Measurements from ENCODE around the gene SSC5D.

The SSC5D gene

GRCh38 chr19:55536951-55537740 lies 48.9 kb downstream of the SSC5D start, which contains the start of gene SBK2:
SBK2 (minus strand) TSS chr19:55537133; CDS start chr19:55536294, 839 bp downstream.
- no peak for DNase-seq (ENCODE audit: low read depth)

GRCh38 chr19:55537741-55538111 lies 49.5 kb downstream of the SSC5D start:
- DNase-seq (ENCODE audit: low read depth): no peak

- DNase-seq (ENCODE audit: low read depth): no peak
Measured at GRCh38 chr19:55538132-55538531, 49.9 kb downstream of the SSC5D start.

GRCh38 chr19:55539090-55539984 lies 51.1 kb downstream of the SSC5D start:
- no peak for DNase-seq (ENCODE audit: low read depth)

GRCh38 chr19:55540619-55541018 lies 52.4 kb downstream of the SSC5D start:
- no peak for DNase-seq (ENCODE audit: low read depth)

- no peak for DNase-seq (ENCODE audit: low read depth)
Measured at GRCh38 chr19:55541091-55541490, 52.9 kb downstream of the SSC5D start.

GRCh38 chr19:55542292-55542855 lies 54.1 kb downstream of the SSC5D start:
- no peak for DNase-seq (ENCODE audit: low read depth)

- DNase-seq (ENCODE audit: low read depth): no peak
Measured at GRCh38 chr19:55543567-55543966, 55.3 kb downstream of the SSC5D start.

- DNase-seq (ENCODE audit: low read depth): no peak
Measured at GRCh38 chr19:55544014-55544413, 55.8 kb downstream of the SSC5D start.

- no peak for DNase-seq (ENCODE audit: low read depth)
Measured at GRCh38 chr19:55544776-55545439, 56.7 kb downstream of the SSC5D start.

- no peak for DNase-seq (ENCODE audit: low read depth)
Measured at GRCh38 chr19:55545443-55545842, 57.2 kb downstream of the SSC5D start, which contains the start of gene SBK3. SBK3 (minus strand) TSS chr19:55545543; CDS start chr19:55545543, 0 bp downstream.

GRCh38 chr19:55546011-55546410 lies 57.8 kb downstream of the SSC5D start:
- DNase-seq (ENCODE audit: low read depth): no peak

GRCh38 chr19:55546822-55547614 lies 58.8 kb downstream of the SSC5D start:
- peak; percentile 93 for DNase-seq (ENCODE audit: low read depth)

GRCh38 chr19:55549500-55550320 lies 61.5 kb downstream of the SSC5D start:
- peak; percentile 93 for DNase-seq (ENCODE audit: low read depth)

GRCh38 chr19:55550321-55550650 lies 62.0 kb downstream of the SSC5D start:
- DNase-seq (ENCODE audit: low read depth): no peak

- no peak for DNase-seq (ENCODE audit: low read depth)
Measured at GRCh38 chr19:55552206-55552605, 64.0 kb downstream of the SSC5D start.

GRCh38 chr19:55552620-55553019 lies 64.4 kb downstream of the SSC5D start:
- DNase-seq (ENCODE audit: low read depth): peak; percentile 86

- DNase-seq (ENCODE audit: low read depth): no peak
Measured at GRCh38 chr19:55553217-55554182, 65.3 kb downstream of the SSC5D start.

GRCh38 chr19:55554302-55554701 lies 66.1 kb downstream of the SSC5D start:
- DNase-seq (ENCODE audit: low read depth): no peak

Data from fibroblast of gingiva (primary cell).